SU-DHL-6 (cell line): ENCODE measurements around the gene AGTPBP1.

Experiments used
- H2AFZ ChIP-seq: fragments of 200-600 bp; sonication (generic); 2 replicates; pipeline ENCODE4 v1.6.1; 2014; ENCODE audit warnings: low read depth, mild to moderate bottlenecking, moderate library complexity, mixed read lengths, antibody characterized with exemption, low read length; ENCODE audit not compliant: severe bottlenecking
- H3F3A ChIP-seq: fragments of 200-600 bp; shearing (Covaris generic); 2 replicates; pipeline ENCODE4 v1.6.0; 2016; ENCODE audit warnings: antibody characterized with exemption, mild to moderate bottlenecking; ENCODE audit not compliant: insufficient read depth
- H3K27ac ChIP-seq: fragments of 200-600 bp; sonication (generic); 2 replicates; pipeline ENCODE4 v1.5.1; 2016; ENCODE audit warnings: low read depth, mild to moderate bottlenecking, low read length, moderate library complexity, mixed read lengths
- H3K27me3 ChIP-seq: fragments of 200-600 bp; sonication (generic), shearing (Covaris generic); 2 replicates; pipeline ENCODE4 v1.6.0; 2014; ENCODE audit warnings: mild to moderate bottlenecking, low read length
- H3K36me3 ChIP-seq: fragments of 200-600 bp; sonication (generic); 2 replicates; pipeline ENCODE4 v1.6.1; 2014; ENCODE audit warnings: mild to moderate bottlenecking, low read length, mixed read lengths
- H3K4me2 ChIP-seq: fragments of 300-600, 200-600 bp; shearing (Covaris generic), sonication (generic); 2 replicates; pipeline ENCODE4 v1.6.0; 2014; ENCODE audit warnings: low read length, low read depth, mild to moderate bottlenecking; ENCODE audit not compliant: poor library complexity, severe bottlenecking
- H3K4me3 ChIP-seq: fragments of 200-600 bp; sonication (generic); 2 replicates; pipeline ENCODE4 v1.5.1; 2014; ENCODE audit warnings: antibody characterized with exemption, low read length, mild to moderate bottlenecking, mixed read lengths; ENCODE audit not compliant: insufficient read depth, poor library complexity, severe bottlenecking
- H3K79me2 ChIP-seq: fragments of 200-600 bp; sonication (generic); 2 replicates; pipeline ENCODE4 v1.6.1; 2014; ENCODE audit warnings: mild to moderate bottlenecking, low read length, moderate library complexity; ENCODE audit not compliant: insufficient read depth
- H3K9ac ChIP-seq: fragments of 200-600 bp; sonication (generic); 2 replicates; pipeline ENCODE4 v1.7.0; 2014; ENCODE audit warnings: mild to moderate bottlenecking, low read length
- H3K9me2 ChIP-seq: fragments of 200-600 bp; sonication (generic); replicated peaks from 2 replicates; pipeline ENCODE4 v1.6.1; 2014; ENCODE audit warnings: low read length; ENCODE audit not compliant: insufficient read depth
- H3K9me3 ChIP-seq: fragments of 200-600 bp; sonication (generic); 2 replicates; pipeline ENCODE4 v1.6.1; 2014; ENCODE audit warnings: low read length, mixed read lengths; ENCODE audit not compliant: insufficient read depth
- H4K20me1 ChIP-seq: fragments of 200-600 bp; sonication (generic); 2 replicates; pipeline ENCODE4 v1.6.1; 2014; ENCODE audit warnings: low read depth, mild to moderate bottlenecking, antibody characterized with exemption, low read length, moderate library complexity, mixed read lengths
- EZH2phosphoT487 ChIP-seq: fragments of 200-600 bp; sonication (generic), shearing (Covaris generic); conservative IDR thresholded peaks from 2 replicates; pipeline ENCODE4 v1.6.1; 2018; ENCODE audit warnings: mild to moderate bottlenecking, antibody characterized with exemption, low read length, moderate library complexity, mixed read lengths
- TF ChIP-seq, protein P1 (sequence below): fragments of 200-600 bp; sonication (generic); IDR thresholded peaks from one replicate; pipeline ENCODE4 v1.5.1; 2017; ENCODE audit warnings: antibody characterized with exemption, mild to moderate bottlenecking, low read length, moderate library complexity; ENCODE audit not compliant: insufficient read depth, poor library complexity, severe bottlenecking

AGTPBP1 gene

DNA sequence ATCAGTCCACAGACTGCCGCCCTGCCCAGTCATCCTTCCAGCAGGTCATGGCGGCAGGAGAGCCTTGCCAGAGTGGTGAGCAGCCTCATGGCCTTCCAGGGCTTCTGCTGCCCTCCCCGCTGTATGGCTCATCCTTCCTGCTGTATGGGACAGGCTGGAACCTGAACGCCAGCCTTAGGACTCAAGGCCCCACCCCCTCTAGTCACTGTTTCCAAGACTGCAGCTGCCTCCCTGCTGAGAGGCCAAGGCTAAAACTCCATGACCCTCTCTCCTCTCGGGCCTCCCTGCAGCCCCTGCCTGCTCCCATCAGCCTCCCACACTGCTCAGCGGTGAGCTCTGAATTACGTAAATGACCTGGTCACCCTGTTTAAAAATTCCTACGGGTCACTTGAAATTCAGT lies 227.5 kb downstream of the AGTPBP1 start:
- no peak overlapping the region for H3K4me2 ChIP-seq
- H3K27me3 ChIP-seq, result no peaks in the 10 kb centered on the region
- H3F3A ChIP-seq, result no peaks in the 10 kb centered on the region
- no peaks in the 10 kb centered on the region for H3K79me2 ChIP-seq
- no peak overlapping the region for H3K27ac ChIP-seq
- H3K36me3 ChIP-seq, result no peaks in the 10 kb centered on the region
- H3K9me3 ChIP-seq, result no peaks in the 10 kb centered on the region
- no peak overlapping the region for H2AFZ ChIP-seq
- no peaks in the 10 kb centered on the region for H3K9me2 ChIP-seq
- no peak overlapping the region for H3K4me3 ChIP-seq
- TF ChIP-seq, protein P1, sequence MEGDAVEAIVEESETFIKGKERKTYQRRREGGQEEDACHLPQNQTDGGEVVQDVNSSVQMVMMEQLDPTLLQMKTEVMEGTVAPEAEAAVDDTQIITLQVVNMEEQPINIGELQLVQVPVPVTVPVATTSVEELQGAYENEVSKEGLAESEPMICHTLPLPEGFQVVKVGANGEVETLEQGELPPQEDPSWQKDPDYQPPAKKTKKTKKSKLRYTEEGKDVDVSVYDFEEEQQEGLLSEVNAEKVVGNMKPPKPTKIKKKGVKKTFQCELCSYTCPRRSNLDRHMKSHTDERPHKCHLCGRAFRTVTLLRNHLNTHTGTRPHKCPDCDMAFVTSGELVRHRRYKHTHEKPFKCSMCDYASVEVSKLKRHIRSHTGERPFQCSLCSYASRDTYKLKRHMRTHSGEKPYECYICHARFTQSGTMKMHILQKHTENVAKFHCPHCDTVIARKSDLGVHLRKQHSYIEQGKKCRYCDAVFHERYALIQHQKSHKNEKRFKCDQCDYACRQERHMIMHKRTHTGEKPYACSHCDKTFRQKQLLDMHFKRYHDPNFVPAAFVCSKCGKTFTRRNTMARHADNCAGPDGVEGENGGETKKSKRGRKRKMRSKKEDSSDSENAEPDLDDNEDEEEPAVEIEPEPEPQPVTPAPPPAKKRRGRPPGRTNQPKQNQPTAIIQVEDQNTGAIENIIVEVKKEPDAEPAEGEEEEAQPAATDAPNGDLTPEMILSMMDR, result no peak
- no peak for TF ChIP-seq EZH2phosphoT487
- no peak overlapping the region for H3K9ac ChIP-seq
- no peaks in the 10 kb centered on the region for H4K20me1 ChIP-seq

DNA sequence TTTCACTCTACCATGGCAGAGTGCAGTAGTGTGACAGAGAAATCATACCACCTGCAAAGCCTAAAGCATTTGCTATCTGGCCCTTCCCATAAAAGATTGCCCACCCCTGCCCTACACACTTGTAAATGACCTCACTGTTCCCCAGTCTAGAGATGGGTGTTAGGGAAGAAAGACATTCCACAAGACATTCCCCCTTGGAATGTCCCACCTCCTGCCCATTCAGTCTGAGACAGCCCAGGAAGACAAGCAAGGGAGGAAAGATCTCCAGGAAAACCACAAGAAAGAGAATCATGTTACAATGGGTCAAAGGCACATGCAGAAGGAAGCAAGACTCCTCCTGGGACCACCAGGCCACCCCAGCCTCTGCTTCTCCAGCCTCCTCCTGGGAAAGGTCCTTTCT lies 230.0 kb downstream of the AGTPBP1 start:
- Histone ChIP-seq H3K9ac (no peak overlapping the region), H3F3A (no peaks in the 10 kb centered on the region), H2AFZ (no peak overlapping the region), H3K9me2 (no peaks in the 10 kb centered on the region), H4K20me1 (no peaks in the 10 kb centered on the region), H3K4me2 (no peak overlapping the region), H3K79me2 (no peaks in the 10 kb centered on the region), H3K9me3 (no peaks in the 10 kb centered on the region), H3K36me3 (no peaks in the 10 kb centered on the region), H3K27ac (no peak overlapping the region), H3K27me3 (no peaks in the 10 kb centered on the region), H3K4me3 (no peak overlapping the region)
- TF ChIP-seq, protein P1, result no peak

DNA sequence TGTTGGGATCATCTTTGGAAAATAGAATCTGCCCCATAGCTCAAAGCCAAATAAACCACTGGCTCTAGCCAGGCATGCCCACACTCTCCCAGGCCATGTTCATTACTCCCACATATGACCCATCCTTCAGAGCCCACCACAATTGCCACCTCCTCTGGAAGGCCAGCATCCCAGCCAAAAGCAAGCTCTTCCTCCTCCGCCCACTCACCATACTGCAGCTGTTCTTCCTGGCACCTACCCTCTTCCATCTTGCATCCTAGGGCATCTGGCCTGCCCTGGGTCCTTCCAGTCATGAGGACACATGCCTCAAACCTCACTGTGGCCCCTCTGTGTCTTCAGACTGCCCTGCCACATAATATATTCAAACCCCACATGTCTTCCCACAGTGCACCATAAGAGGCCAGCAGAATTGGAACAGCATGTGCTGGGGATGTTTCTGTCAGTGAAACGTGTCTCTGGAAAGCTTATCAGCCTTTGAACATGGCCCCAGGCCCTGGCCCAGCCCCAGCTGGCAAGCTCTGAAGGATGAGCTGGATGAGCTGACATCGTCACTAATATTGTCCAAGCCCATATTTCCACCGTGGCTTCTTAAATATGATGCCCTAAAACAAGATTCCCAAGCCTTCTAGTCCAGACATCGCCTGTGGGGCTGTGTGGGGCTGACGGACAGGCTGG lies 230.8 kb downstream of the AGTPBP1 start:
- H4K20me1 ChIP-seq, result no peaks in the 10 kb centered on the region
- H3K79me2 ChIP-seq, result no peaks in the 10 kb centered on the region
- H3K9me3 ChIP-seq, result no peaks in the 10 kb centered on the region
- H3K9ac ChIP-seq, result no peak overlapping the region
- no peaks in the 10 kb centered on the region for H3K27me3 ChIP-seq
- no peak overlapping the region for H3K4me3 ChIP-seq
- no peak overlapping the region for H3K27ac ChIP-seq
- no peaks in the 10 kb centered on the region for H3K36me3 ChIP-seq
- no peaks in the 10 kb centered on the region for H3K9me2 ChIP-seq
- H3F3A ChIP-seq, result no peaks in the 10 kb centered on the region
- H3K4me2 ChIP-seq, result no peak overlapping the region
- TF ChIP-seq EZH2phosphoT487, result no peak
- TF ChIP-seq, protein P1, result no peak
- no peak overlapping the region for H2AFZ ChIP-seq
